Measurements from ENCODE around the gene C3orf22.

DNA sequence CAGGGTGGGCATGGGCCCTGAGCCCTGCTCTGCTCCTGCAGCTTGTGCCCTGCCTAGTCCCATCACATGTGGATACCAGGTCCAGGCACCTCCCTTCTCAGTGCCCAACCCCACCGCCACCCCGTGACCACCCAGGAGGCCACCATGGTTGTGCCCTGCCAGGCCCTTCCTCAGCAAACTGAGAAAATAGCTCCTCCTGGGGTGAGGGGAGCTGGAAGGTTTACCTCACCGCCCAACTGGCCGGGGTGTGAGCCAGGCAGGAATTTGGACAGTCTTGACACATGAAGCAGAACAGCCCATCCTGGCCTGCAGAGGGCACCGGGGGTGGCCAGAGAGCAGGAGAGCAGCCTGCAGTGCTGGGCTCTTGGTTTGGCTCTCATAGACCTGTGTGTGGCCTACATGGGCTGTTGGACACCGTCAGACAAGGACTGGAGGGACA, 11.4 kb upstream of the C3orf22 start:
- TF ChIP-seq POLR2A (IDR thresholded peaks at IDR 0.05; ENCODE audit: low read depth, low read length): no peak
- TF ChIP-seq TAF1 (IDR thresholded peaks at IDR 0.05; ENCODE audit: low read depth, low read length): no peak
- TF ChIP-seq POLR2AphosphoS5 (IDR thresholded peaks at IDR 0.05; ENCODE audit: low read depth, low read length): no peak
- no peak for TF ChIP-seq POU2F2 (IDR thresholded peaks at IDR 0.05; ENCODE audit: low read depth, low read length)
